Measurements from ENCODE around the gene RERE.

DNA sequence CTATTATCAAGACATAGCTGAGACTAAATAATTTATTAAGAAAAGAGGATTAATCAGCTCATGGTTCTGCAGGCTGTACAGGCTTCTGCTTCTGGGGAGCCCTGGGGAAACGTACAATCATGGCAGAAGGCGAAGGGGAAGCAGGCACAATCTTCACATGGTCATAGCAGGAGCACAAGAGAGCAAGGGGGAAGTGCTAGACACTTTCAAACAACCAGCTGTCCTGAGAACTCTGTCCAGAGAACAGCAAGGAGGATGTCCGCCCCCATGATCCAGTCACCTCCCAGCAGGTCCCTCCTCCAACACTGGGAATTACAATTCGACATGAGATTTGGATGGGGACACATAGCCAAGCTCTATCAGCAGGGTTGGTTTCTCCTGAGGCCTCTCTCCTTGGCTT is 509.8 kb downstream of the RERE start:
- no peak for TF ChIP-seq POLR2A (IDR thresholded peaks at IDR 0.05)
- no peak for TF ChIP-seq CTCF (IDR thresholded peaks at IDR 0.05)
